NCI-H2107 (cell line): Measurements from ENCODE around the gene C1orf105.
"Not testable (repeated sequence)": the region's sequence is repeated elsewhere in the genome, so short reads cannot be mapped to it uniquely, and the experiment has no call there.

ENCODE experiments used
- DNase-seq: peaks from one replicate; lab custom pipeline; 2025; lab: John Stamatoyannopoulos, UW

The C1orf105 gene

GRCh38 chr1:172427191-172427590, 6.7 kb downstream of the C1orf105 start:
- no peak for DNase-seq

- DNase-seq = peak; percentile 24
Measured at GRCh38 chr1:172429331-172430127, 9.0 kb downstream of the C1orf105 start.

GRCh38 chr1:172430128-172430454, 9.6 kb downstream of the C1orf105 start:
- DNase-seq = no peak

GRCh38 chr1:172431204-172431603, 10.7 kb downstream of the C1orf105 start:
- no peak for DNase-seq

GRCh38 chr1:172431721-172432192, 11.3 kb downstream of the C1orf105 start:
- DNase-seq = no peak

- not testable (repeated sequence) for DNase-seq
Measured at GRCh38 chr1:172437183-172437582, 16.7 kb downstream of the C1orf105 start.

GRCh38 chr1:172442404-172442803, 21.9 kb downstream of the C1orf105 start:
- no peak for DNase-seq

GRCh38 chr1:172442843-172443565, 22.5 kb downstream of the C1orf105 start:
- no peak for DNase-seq

- DNase-seq = peak; percentile 91
Measured at GRCh38 chr1:172443666-172444453, 23.4 kb downstream of the C1orf105 start, which contains the start of gene PIGC. TSS of gene PIGC (minus strand) at chr1:172444069. CDS start at chr1:172442622, 1,447 bp downstream.

GRCh38 chr1:172446547-172446946, 26.1 kb downstream of the C1orf105 start:
- no peak for DNase-seq

GRCh38 chr1:172447641-172448040, 27.2 kb downstream of the C1orf105 start:
- DNase-seq = no peak

GRCh38 chr1:172448995-172449584, 28.6 kb downstream of the C1orf105 start:
- no peak for DNase-seq

- DNase-seq = peak; percentile 38
Measured at GRCh38 chr1:172449585-172450523, 29.4 kb downstream of the C1orf105 start.

- DNase-seq = no peak
Measured at GRCh38 chr1:172450524-172450885, 30.0 kb downstream of the C1orf105 start.

- no peak for DNase-seq
Measured at GRCh38 chr1:172451002-172451443, 30.5 kb downstream of the C1orf105 start.

GRCh38 chr1:172452536-172453152, 32.2 kb downstream of the C1orf105 start:
- DNase-seq = no peak

GRCh38 chr1:172453153-172453545, 32.7 kb downstream of the C1orf105 start:
- no peak for DNase-seq

- DNase-seq = no peak
Measured at GRCh38 chr1:172453607-172454006, 33.1 kb downstream of the C1orf105 start.

GRCh38 chr1:172455451-172455850, 35.0 kb downstream of the C1orf105 start:
- DNase-seq = no peak

GRCh38 chr1:172456344-172456769, 35.9 kb downstream of the C1orf105 start:
- no peak for DNase-seq
